Renal cortical epithelial cell (primary cell): ENCODE data around the gene SPATA20. TPM values are rescaled to one million over a fixed set of nuclear protein-coding genes. Genes with fewer than 3 reads are reported as not detected.

Experiments
- DNase-seq: peaks from one replicate; pipeline ENCODE4 v3.0.0-alpha.2; 2011; ENCODE audit warnings: low read depth
- total RNA-seq: library from RNA; depleted of rRNA; stranded (reverse); fragments of >200 nt; gene quantifications from 2 replicates; pipeline ENCODE4 v1.2.3, GENCODE V29; 2014

Gene SPATA20
- total RNA-seq, 1 donor from 2014 or later = 59.3 TPM

DNA sequence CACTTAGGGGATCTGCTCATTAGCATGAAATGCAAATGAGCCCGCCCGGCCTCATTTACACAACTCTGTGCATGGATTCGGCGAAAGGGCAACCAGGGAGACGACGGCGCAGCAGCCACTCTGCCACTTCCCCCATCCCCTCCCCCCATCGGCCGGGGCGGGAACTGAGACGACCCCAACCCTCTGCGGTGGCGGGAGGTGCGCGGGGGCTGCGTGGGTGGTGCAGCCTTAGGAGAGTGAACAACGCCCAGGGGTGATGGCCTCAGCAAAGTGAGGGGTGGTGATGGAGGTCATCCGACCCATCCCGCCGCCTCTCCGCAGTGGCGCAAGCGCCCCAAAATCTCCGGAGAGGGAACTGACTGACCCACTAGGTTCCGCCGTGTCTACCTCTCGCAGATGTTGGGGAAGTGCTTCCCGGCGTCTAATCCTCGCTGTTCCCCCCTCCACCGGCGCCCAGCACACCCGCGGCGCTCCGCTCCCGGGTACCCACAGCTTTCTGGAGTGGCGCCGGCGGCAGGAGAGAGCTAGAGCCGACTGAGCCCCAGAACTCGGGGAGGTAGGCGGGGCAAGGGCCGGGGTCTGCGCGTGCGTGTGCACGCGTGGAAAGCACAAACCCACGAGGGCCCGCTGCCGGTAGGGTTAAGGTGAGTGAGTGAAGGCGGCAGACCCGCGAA is 12.1 kb downstream of the SPATA20 start:
- no peak for DNase-seq

DNA sequence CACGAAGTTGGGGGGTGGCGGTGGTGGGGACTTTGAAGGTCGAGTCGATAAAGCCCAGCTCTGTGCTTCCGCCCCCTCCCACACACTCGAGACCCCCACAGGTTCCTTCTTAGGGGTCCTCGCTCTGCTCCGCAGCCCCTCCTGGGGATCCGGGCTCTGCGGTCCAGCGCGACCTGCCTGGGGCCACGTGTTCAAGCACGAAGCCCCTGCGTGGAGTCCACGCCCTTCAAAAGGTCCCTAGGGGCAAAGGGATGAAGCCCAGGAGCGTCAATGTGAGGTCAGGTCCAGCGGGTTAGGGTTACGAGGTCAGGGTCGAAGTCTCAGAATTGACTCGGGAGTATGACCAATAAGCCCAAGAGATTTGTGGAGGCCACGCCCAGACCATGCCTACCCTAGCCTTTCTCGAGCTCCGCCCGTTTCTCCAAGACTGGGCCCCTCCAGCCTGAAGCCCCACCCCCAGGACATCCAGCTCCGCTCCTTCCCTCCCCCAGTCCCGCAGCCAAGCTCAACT is 12.8 kb downstream of the SPATA20 start:
- peak; percentile 19 for DNase-seq

DNA sequence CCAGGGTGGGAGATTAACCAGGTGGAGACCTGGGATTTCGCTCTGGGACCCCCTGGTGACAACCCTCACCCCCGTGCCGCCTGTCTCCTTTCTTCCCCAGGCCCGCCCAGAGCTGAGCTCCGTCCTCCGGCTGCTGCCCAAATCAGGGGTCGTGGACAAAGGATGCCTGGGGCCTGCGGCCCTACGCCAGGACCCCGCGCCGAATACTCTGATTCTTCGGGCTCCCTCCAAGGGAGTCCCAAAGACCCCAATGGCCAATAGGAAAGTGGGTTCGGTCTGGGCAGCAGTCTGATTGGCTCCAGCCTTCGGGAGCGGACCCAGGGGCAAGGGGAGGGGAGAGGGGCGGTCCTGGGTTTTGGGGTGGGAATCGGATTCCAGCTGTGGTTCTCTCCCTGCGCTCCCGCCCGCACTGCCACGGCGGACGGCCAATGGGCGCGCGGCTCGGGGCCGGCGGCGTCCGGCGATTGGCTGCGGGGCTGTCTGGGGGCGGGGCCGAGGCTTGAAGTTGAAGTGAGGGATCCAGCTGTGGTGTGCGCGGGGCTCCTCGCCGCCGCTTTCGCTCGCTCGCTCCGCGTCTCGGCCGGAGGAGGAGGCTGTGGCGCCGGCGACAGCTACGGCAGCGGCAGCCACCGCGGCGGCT is 13.3 kb downstream of the SPATA20 start, which contains the start of gene CACNA1G:
Gene CACNA1G, plus strand, starts transcription at position 531 of the 640 bp plus-strand sequence. CDS start 745 bp downstream, outside the sequence.
- DNase-seq = peak; percentile 23

DNA sequence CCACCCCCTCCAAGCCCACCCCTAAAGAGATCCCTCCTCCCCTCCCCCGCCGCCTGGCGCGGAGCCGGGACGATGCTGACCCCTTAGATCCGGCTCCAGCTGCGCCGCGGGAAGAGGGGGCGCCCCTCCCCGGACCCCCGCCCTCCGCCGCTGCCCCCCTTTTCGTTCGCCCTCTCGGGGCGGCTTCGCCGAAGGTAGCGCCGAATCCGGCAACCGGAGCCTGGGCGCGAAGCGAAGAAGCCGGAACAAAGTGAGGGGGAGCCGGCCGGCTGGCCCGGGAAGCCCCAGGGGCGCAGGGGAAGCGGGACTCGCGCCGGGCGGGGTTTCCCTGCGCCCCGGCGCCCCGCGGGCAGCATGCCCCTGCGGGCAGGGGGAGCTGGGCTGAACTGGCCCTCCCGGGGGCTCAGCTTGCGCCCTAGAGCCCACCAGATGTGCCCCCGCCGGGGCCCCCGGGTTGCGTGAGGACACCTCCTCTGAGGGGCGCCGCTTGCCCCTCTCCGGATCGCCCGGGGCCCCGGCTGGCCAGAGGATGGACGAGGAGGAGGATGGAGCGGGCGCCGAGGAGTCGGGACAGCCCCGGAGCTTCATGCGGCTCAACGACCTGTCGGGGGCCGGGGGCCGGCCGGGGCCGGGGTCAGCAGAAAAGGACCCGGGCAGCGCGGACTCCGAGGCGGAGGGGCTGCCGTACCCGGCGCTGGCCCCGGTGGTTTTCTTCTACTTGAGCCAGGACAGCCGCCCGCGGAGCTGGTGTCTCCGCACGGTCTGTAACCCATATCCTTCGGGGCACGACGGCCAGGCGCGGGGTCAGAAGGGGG is 14.2 kb downstream of the SPATA20 start:
- no peak for DNase-seq

DNA sequence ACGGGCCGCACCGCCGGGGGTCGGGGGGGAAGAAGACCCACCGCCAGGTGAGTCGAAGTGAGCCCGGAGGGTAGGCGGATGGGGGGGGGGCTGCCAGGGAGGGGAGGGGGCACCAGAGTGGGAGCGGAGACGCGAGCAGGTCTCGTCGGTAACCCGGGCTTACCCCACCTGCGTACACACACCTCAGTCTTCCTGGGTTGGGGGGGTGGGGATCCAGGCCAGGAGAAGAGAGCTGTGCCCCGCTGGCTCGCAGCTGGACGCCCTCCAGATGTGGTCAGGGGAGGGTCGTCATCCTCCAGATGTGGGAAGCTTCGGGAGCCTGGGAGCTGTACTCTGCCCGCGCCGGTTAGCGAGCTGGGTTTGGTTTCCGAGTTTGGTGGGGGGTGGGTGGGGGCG is 14.8 kb downstream of the SPATA20 start:
- no peak for DNase-seq

DNA sequence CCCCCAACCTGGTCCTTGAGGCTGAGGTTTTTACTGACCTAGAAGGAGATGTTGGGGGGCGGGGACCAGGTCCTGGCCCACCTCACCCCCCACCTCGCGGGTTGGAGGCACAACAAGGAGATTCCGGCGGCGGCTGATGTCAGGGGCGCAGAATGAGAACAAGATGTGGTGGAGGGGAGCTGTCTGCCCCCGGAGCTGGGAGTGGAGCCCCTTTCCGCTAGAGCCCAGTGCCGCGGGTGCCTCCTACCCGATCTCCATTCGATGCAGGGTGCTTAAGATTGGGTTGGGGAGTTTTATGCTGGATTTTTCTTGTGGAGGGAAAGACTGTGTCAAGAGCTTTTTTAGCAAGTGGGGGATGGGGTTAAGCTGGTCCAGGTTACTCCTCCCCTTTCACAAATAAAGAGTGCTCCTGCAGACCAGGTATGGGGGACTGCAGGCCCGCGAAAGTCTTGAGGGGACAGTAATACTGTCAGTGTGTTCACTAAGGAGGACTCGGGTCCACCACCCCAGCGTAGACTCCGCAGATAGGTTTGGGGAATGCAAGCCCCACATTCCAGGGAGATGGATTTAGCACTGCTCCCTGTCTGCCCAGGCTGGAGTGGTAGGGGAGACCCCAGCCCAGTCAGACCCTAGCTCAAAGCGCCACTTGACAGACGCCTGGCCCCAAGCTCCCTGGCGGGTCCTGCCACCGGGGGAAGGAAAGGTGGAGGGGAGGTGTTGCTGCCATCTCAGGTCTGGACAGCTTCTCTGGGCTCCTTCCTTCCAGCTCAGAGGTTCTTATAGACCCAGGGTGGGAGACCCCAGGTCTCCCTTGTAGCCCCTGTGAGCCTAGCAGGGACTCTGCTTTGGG is 15.5 kb downstream of the SPATA20 start:
- no peak for DNase-seq

DNA sequence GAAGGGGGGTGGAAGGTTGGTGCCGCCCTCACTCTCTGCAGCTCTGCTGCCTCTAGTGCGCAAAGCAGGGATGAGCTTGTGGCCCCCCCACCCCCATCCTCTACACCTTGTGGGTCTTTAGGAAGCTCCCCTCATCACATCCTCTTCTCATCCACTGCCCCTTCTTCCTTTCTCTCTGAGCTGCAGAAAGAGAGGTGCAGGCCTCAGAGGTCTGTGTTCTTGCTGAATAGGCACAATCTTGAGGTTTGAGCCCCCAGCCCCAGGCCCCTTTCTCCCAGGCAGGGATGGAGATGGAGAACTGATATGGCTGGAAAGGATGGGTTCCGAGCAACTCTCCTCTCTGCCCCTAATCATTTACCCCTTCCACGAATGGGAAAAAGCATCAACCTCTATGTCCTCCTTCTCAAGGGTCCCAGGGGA is 16.1 kb downstream of the SPATA20 start:
- no peak for DNase-seq

DNA sequence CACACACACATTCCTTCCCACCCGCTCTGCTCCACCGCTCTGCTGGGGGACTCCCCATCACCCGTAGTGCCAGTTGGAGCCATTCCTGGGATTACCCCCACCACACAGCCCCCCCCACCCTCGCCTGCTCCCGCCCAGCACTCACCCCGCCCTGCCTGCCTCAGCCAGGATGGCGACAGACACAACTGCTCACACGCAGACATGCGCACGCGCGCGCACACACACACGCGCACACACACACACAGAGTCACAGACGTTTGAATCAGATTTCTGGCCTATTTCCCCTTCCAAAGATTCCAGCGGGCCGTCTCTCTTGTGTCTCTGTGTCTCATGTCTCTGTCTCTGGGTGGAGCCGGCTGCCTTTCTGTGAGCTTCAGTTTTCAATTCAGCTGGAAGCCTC is 17.9 kb downstream of the SPATA20 start:
- no peak for DNase-seq

DNA sequence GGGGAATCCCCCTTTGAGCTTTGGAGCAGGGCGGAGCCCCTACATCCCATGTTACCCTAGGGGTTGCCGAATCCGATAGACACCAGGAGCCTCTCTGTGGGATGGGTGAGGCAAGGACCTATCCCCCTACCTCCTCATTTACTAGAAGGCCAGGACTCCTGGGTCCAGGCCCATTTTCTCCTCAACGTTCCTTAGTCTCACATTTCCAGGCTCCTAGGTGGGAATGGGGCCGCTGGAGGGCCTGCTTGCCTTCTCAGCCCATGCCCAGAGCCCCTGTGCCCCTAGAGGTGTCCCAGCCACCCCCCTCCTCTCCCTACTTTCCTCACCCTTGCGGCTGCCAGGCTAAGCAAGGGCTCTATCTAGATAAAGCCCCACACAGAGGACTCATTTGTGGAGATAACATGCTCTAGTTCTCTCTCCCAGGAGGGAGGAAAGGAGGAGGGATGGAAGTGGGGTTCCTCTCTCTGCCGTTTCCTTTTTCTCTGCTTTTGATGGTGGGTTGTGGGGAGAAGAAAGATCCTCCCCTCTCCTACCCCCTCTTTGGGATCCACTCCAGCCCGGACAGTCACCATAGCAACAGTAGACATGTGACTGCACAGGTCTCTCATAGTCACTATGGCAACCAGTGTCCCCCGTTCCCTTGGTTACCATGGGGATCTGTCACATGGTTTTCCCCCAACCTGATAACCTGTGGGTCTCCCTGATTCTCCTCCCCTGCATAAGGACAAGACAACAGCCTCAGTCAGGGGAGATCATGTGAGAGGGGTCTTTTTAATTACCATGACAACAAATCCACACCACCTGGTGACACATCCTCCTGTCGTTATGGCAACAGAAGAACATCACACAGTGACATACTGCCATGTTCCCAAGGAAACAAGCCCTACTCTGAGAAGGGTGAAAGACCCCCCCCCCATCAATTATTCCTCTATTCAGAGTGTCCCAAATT is 18.7 kb downstream of the SPATA20 start:
- peak; percentile 29 for DNase-seq

DNA sequence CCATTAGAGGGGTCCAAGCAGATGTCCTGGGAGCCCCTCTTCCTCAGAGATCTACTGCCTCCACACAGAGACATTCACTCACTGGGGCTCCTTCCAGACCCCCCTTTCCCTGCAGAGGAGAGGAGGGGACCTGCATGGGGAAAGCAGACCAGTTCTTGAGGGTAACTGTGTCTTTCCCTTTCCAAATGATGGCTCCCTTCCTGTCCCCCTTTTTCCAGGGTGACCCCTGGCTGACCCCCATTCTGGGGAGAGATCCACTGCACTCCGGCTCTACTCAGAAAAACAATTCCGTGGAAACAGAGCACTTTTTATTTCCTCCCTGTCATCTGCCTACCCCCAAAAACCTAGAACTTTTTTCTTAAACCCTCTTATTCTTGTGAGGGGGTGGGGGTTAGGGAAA is 19.9 kb downstream of the SPATA20 start:
- no peak for DNase-seq

DNA sequence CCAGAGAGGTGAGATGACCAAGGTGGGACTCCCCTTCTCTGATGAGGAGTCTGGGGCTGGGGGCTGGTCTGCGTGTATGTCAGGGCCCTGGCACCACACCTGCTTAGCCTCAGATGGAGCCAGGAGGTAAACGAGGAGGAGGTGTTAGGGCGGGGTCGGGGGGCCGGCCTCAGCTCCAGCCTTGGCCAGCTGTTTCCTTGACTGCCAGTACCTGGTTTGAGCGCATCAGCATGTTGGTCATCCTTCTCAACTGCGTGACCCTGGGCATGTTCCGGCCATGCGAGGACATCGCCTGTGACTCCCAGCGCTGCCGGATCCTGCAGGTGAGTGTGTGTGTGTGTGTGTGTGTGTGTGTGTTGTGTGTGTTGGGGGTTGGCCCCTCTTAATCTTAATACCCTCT is 21.7 kb downstream of the SPATA20 start:
- DNase-seq = no peak

DNA sequence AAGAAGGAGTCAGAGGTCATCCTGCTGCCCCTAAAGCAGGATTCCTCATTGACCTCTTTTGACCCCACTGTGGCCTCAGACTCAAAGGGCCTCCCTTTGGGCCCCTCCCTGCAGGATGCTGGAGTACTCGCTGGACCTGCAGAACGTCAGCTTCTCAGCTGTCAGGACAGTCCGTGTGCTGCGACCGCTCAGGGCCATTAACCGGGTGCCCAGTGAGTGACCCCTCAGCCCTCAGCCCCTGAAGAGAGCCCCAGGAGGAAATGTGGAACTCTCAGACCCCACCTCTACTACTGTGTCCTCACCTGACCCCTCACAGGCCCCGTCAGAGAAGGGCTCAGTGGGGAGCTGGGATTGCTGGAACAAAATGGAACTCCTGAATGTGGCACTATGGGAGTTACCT is 22.6 kb downstream of the SPATA20 start:
- no peak for DNase-seq

DNA sequence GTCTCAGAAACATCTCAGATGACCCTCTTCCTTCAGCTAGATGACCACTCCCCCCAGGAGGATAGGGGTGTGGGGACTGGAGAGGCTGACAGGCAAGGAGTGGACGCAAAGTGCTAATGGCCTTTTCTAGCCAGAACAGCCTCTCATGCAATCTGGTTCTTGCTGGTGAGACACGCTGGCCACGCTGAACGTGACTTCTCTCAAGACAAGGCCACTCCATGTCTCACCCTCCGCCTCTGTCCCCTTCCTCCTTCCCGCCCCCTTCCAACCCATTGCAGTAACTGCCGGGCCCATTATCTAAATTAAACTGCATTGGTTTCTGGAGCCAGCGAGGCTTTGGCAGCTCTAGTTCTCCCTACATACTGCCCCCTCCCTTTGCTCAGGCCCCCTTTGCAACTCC is 23.1 kb downstream of the SPATA20 start:
- no peak for DNase-seq

DNA sequence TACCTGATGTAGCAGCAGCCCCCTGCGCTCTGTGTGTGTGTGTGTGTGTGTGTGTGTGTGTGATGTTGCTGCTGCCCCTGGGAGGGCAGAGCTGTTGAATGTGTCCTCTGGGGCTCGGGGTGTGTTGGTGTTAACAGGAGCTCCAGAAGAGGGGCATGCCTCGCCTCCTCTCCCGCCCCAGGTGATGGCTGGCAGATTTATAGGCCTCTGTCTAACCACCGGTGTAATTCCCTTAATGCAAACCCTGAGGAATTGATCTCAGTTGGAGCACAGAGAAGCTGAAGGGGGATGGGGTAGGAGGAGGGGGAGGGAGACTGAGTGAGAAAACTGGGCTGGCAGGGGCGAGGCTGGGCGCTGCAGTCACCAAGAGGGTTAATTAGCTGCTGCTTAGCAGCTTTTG is 23.6 kb downstream of the SPATA20 start:
- DNase-seq = no peak

DNA sequence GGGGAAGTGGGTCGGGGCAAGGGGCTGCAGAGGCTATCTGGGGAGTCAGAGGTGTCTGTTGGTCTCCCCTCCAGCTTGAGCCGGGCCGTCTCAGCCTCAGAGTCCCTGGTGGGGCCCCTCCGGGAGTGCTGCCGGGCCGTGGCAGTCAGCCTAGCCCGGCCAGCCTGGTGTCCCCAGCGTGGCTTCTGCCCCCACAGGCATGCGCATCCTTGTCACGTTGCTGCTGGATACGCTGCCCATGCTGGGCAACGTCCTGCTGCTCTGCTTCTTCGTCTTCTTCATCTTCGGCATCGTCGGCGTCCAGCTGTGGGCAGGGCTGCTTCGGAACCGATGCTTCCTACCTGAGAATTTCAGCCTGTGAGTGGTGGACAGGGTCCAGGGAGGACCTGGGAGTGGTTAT is 24.7 kb downstream of the SPATA20 start:
- DNase-seq = no peak

DNA sequence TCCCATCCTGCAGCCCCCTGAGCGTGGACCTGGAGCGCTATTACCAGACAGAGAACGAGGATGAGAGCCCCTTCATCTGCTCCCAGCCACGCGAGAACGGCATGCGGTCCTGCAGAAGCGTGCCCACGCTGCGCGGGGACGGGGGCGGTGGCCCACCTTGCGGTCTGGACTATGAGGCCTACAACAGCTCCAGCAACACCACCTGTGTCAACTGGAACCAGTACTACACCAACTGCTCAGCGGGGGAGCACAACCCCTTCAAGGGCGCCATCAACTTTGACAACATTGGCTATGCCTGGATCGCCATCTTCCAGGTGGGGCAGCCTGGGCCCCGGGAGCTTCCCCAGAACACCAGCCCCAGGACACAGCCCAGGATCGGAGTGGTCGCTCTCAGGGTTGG is 25.6 kb downstream of the SPATA20 start:
- no peak for DNase-seq

DNA sequence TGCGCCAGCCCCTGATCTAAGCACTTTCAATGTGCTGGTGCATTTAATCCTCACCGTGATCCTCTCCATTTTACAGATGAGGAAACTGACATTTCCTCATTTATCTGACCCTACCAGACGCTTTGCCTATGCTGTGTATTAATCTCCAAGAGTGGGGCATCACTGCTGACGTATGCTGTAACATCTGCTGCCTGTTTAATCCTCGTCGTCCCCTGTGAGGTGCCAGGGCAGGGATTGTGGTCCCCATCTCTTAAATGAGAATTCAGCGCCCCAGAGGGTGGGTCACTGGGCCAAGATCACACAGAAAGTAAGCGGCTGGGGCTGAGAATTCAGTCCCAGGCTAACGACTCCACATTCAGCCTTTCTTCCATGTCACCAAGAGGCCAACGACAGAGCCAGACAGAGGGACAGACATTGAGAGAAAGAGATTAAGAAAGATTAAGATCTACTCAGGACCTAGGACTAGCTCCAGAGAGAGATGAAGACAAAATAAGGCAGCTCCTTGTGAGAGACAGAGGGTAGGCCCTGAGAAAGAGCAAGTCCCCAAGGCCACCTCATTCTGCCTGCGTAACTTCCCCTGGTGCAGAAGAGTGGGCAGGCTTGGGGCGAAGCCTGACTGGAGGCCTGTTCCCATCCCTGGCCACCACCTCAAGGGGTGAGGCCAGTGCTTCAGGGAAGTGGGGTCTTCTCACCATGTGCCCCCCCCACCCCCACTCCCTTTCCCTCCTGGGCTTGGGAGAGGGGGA is 27.1 kb downstream of the SPATA20 start:
- no peak for DNase-seq

DNA sequence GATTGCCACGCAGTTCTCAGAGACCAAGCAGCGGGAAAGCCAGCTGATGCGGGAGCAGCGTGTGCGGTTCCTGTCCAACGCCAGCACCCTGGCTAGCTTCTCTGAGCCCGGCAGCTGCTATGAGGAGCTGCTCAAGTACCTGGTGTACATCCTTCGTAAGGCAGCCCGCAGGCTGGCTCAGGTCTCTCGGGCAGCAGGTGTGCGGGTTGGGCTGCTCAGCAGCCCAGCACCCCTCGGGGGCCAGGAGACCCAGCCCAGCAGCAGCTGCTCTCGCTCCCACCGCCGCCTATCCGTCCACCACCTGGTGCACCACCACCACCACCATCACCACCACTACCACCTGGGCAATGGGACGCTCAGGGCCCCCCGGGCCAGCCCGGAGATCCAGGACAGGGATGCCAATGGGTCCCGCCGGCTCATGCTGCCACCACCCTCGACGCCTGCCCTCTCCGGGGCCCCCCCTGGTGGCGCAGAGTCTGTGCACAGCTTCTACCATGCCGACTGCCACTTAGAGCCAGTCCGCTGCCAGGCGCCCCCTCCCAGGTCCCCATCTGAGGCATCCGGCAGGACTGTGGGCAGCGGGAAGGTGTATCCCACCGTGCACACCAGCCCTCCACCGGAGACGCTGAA is 28.7 kb downstream of the SPATA20 start:
- DNase-seq = no peak

DNA sequence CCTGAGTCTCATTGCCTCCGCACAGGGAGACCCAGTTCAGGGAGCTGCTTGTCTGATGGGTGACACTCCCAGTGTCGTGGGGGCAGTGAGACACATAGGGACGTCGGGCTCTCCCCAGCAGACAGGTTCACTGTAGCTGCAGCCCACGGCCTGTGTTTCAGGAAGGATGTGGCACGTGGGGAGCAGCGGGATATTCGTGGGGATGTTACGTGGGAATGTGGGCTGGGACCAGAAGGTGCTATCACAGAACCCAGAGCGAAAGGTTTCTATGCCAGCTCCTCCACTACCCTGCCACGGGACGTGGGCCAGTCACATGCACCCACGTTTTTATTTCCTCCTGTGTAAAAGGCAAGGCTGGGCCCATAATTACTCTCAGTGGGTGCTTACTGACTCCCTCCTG is 29.9 kb downstream of the SPATA20 start:
- no peak for DNase-seq
